MM.1S (cell line): ENCODE data around the gene PLAAT3.
A peak's percentile ranks its signal among the peaks of the same experiment; 100 is the strongest.
"Not testable (repeated sequence)": the region's sequence is repeated elsewhere in the genome, so short reads cannot be mapped to it uniquely, and the experiment has no call there.

Experiments used
- DNase-seq: peaks from one replicate; pipeline ENCODE4 v3.0.0-alpha.2; 2015
- H2AFZ ChIP-seq: fragments of 300-600 bp; sonication (generic); 2 replicates; pipeline ENCODE4 v1.6.0; 2016; ENCODE audit warnings: antibody characterized with exemption, low read length
- H3F3A ChIP-seq: fragments of 300-600 bp; sonication (generic); 2 replicates; pipeline ENCODE4 v1.6.1; 2016; ENCODE audit warnings: mild to moderate bottlenecking, antibody characterized with exemption, low read length, moderate library complexity, mixed read lengths; ENCODE audit not compliant: insufficient read depth
- H3K27ac ChIP-seq: fragments of 300-600 bp; sonication (generic); 2 replicates; pipeline ENCODE4 v1.5.1; 2016; ENCODE audit warnings: mild to moderate bottlenecking, low read length
- H3K27me3 ChIP-seq: fragments of 300-600 bp; sonication (generic); replicated peaks from 2 replicates; pipeline ENCODE4 v1.6.0; 2016; ENCODE audit warnings: low read length; ENCODE audit not compliant: insufficient read depth
- H3K36me3 ChIP-seq: fragments of 300-600 bp; sonication (generic); replicated peaks from 2 replicates; pipeline ENCODE4 v1.6.1; 2016; ENCODE audit warnings: mild to moderate bottlenecking, low read length, mixed read lengths; ENCODE audit not compliant: insufficient read depth
- H3K4me1 ChIP-seq: fragments of 300-600 bp; sonication (generic); 2 replicates; pipeline ENCODE4 v1.6.1; 2016; ENCODE audit warnings: low read length, mixed read lengths
- H3K4me2 ChIP-seq: fragments of 300-600 bp; sonication (generic); 2 replicates; pipeline ENCODE4 v1.6.0; 2016; ENCODE audit warnings: low read depth, low read length
- H3K4me3 ChIP-seq: fragments of 300-600 bp; sonication (generic); 2 replicates; pipeline ENCODE4 v1.5.1; 2016; ENCODE audit warnings: low read length, mixed read lengths
- H3K79me2 ChIP-seq: fragments of 300-600 bp; sonication (generic); 2 replicates; pipeline ENCODE4 v1.6.1; 2016; ENCODE audit warnings: mixed run types, low read length, mixed read lengths
- H3K9ac ChIP-seq: fragments of 300-600 bp; sonication (generic); 2 replicates; pipeline ENCODE4 v1.6.1; 2016; ENCODE audit warnings: low read length, mixed read lengths
- H3K9me2 ChIP-seq: fragments of 300-600 bp; sonication (generic); replicated peaks from 2 replicates; pipeline ENCODE4 v1.6.1; 2016; ENCODE audit warnings: mild to moderate bottlenecking, low read length, mixed read lengths; ENCODE audit not compliant: insufficient read depth
- H3K9me3 ChIP-seq: fragments of 300-600 bp; sonication (generic); replicated peaks from 2 replicates; pipeline ENCODE4 v1.6.1; 2016; ENCODE audit warnings: mild to moderate bottlenecking, low read length, mixed read lengths; ENCODE audit not compliant: insufficient read depth
- H4K20me1 ChIP-seq: fragments of 300-600 bp; sonication (generic); 2 replicates; pipeline ENCODE4 v1.6.1; 2016; ENCODE audit warnings: mild to moderate bottlenecking, low read length, moderate library complexity, mixed read lengths; ENCODE audit not compliant: insufficient read depth
- CTCF ChIP-seq: fragments of 300-600 bp; sonication (generic); IDR thresholded peaks from 2 replicates; pipeline ENCODE4 v1.5.1; 2016; ENCODE audit warnings: antibody characterized with exemption, low read length, mixed read lengths
- EZH2 ChIP-seq: fragments of 300-600 bp; sonication (generic); optimal IDR thresholded peaks from 2 replicates; pipeline ENCODE3; 2017; ENCODE audit warnings: low read depth, mild to moderate bottlenecking, antibody characterized with exemption, low read length, mixed read lengths
- EZH2phosphoT487 ChIP-seq: fragments of 300-600 bp; sonication (generic); IDR thresholded peaks from 2 replicates; pipeline ENCODE4 v1.6.1; 2018; ENCODE audit warnings: antibody characterized with exemption, low read length

PLAAT3 gene

GRCh38 chr11:63547061-63547460 is 67.2 kb downstream of the PLAAT3 start:
- Histone ChIP-seq H2AFZ (no peak overlapping the region), H3K79me2 (no peaks in the 10 kb centered on the region), H3K36me3 (no peaks in the 10 kb centered on the region), H4K20me1 (no peaks in the 10 kb centered on the region), H3K4me1 (peaks cover 11% of the 10 kb centered on the region), H3K9me3 (no peaks in the 10 kb centered on the region), H3K9ac (no peak overlapping the region), H3K4me2 (no peak overlapping the region), H3K27me3 (no peaks in the 10 kb centered on the region), H3K9me2 (no peaks in the 10 kb centered on the region), H3K4me3 (no peak overlapping the region), H3F3A (no peaks in the 10 kb centered on the region), H3K27ac (no peak overlapping the region)
- no peak for TF ChIP-seq EZH2
- DNase-seq: no peak

- H3K27ac ChIP-seq: no peak overlapping the region
- no peaks in the 10 kb centered on the region for H3F3A ChIP-seq
- no peaks in the 10 kb centered on the region for H3K79me2 ChIP-seq
- H3K36me3 ChIP-seq: no peaks in the 10 kb centered on the region
- peaks cover 11% of the 10 kb centered on the region for H3K4me1 ChIP-seq
- TF ChIP-seq EZH2phosphoT487 (no peak), CTCF (no peak), EZH2 (no peak)
- H2AFZ ChIP-seq: no peak overlapping the region
- H3K9me2 ChIP-seq: no peaks in the 10 kb centered on the region
- H3K9me3 ChIP-seq: no peaks in the 10 kb centered on the region
- H4K20me1 ChIP-seq: no peaks in the 10 kb centered on the region
- H3K4me2 ChIP-seq: no peak overlapping the region
- no peak overlapping the region for H3K9ac ChIP-seq
- no peak for DNase-seq
- no peak overlapping the region for H3K4me3 ChIP-seq
- no peaks in the 10 kb centered on the region for H3K27me3 ChIP-seq
These were observed 70.5 kb downstream of the PLAAT3 start for GRCh38 chr11:63543711-63544110.

GRCh38 chr11:63542506-63542905 is 71.7 kb downstream of the PLAAT3 start:
- H3K4me2 ChIP-seq, DNase-seq, H3F3A ChIP-seq, H3K4me3 ChIP-seq, H3K27me3 ChIP-seq, H3K9ac ChIP-seq, H3K27ac ChIP-seq, H3K36me3 ChIP-seq, H4K20me1 ChIP-seq, H3K79me2 ChIP-seq, H3K9me2 ChIP-seq, H2AFZ ChIP-seq, H3K9me3 ChIP-seq: not testable (repeated sequence)
- H3K4me1 ChIP-seq: peaks cover 13% of the 10 kb centered on the region

GRCh38 chr11:63537293-63538101 is 76.7 kb downstream of the PLAAT3 start:
- H3K27me3 ChIP-seq: no peaks in the 10 kb centered on the region
- H3K36me3 ChIP-seq: no peaks in the 10 kb centered on the region
- H3K4me2 ChIP-seq: peak overlapping the region; percentile 89
- H3K4me3 ChIP-seq: peak overlapping the region; percentile 52
- DNase-seq: peak; percentile 13
- H3F3A ChIP-seq: peaks cover 30% of the 10 kb centered on the region
- H2AFZ ChIP-seq: peak overlapping the region; percentile 77
- H3K9ac ChIP-seq: peak overlapping the region; percentile 49; the same call in 1 of the 2 replicates
- no peaks in the 10 kb centered on the region for H3K9me2 ChIP-seq
- H3K9me3 ChIP-seq: no peaks in the 10 kb centered on the region
- peaks cover 29% of the 10 kb centered on the region for H3K4me1 ChIP-seq
- H3K79me2 ChIP-seq: no peaks in the 10 kb centered on the region
- no peak for TF ChIP-seq EZH2
- TF ChIP-seq EZH2phosphoT487: no peak
- TF ChIP-seq CTCF: no peak
- no peaks in the 10 kb centered on the region for H4K20me1 ChIP-seq
- H3K27ac ChIP-seq: peak overlapping the region; percentile 41; the same call in 1 of the 2 replicates
